ENCODE results near the gene P3H3. TPM values are rescaled to one million over a fixed set of nuclear protein-coding genes. Genes with fewer than 3 reads are reported as not detected.

P3H3 gene
- total RNA-seq, 1 experiment from 2014 or later = 25.6 TPM

DNA sequence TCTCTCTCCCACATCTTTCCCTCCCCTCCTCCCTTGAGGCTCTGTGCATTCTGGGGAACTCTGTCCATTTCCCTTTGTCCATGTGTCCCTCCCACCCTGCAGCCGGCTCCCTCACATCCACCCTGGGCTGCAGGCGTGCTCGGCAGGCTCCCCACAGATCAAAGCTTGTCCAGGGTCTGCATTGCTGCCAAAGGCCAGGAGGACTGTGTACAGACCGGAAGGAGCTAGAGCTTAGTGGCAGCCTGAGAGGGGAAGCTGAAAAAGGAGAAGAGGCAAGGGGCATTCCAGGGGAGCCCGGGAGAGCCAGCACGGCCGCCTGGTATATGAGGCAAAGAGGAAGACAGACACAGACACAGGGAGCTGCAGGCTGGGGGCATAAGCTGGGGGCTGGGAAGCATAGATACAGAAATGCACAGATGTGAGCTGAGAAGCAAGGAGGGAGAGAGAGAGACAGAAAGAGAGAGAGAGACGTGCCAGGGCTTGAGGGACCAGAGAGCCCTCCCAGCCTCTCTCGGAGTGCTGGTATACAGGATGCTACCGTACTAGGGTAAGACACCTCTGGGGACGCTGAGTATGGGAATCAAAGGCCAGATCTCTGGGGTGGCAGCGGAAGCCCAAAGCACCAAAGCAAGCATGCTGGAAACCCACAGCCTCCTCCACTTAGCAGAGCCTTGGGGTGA lies 35.5 kb upstream of the P3H3 start:
- no peaks in the 10 kb centered on the region for H3K27me3 ChIP-seq (replicated peaks; ENCODE audit: control insufficient read depth, insufficient read depth, low read length)
- H3K36me3 ChIP-seq (ENCODE audit: control insufficient read depth, insufficient read depth, low read length) = no peaks in the 10 kb centered on the region
- CTCF ChIA-PET = interaction anchor here (0.7 to 0.9 kb wide), 2 partner anchors 13 to 94 kb away, joined by 3 read pairs; no protein-coding TSS in a partner anchor
- no peak overlapping the region for H3K4me3 ChIP-seq (ENCODE audit: low read depth, low read length)
- H3K27me3 Mint-ChIP-seq (ENCODE audit: insufficient read depth, unreplicated experiment) = no peaks in the 10 kb centered on the region
- intact Hi-C loops (cut with micrococcal nuclease; ENCODE audit: unreplicated experiment) = no loop called here
- H3K4me1 ChIP-seq = no peaks in the 10 kb centered on the region
- H3K36me3 Mint-ChIP-seq (ENCODE audit: insufficient read depth, unreplicated experiment) = no peaks in the 10 kb centered on the region
- peaks cover 11% of the 10 kb centered on the region for H3K9me3 Mint-ChIP-seq (ENCODE audit: unreplicated experiment)
- no peak overlapping the region for H3K27ac Mint-ChIP-seq (ENCODE audit: unreplicated experiment)
- peaks cover 20% of the 10 kb centered on the region for H3K4me1 Mint-ChIP-seq (ENCODE audit: low read depth, unreplicated experiment)
- TF ChIP-seq, protein P1, sequence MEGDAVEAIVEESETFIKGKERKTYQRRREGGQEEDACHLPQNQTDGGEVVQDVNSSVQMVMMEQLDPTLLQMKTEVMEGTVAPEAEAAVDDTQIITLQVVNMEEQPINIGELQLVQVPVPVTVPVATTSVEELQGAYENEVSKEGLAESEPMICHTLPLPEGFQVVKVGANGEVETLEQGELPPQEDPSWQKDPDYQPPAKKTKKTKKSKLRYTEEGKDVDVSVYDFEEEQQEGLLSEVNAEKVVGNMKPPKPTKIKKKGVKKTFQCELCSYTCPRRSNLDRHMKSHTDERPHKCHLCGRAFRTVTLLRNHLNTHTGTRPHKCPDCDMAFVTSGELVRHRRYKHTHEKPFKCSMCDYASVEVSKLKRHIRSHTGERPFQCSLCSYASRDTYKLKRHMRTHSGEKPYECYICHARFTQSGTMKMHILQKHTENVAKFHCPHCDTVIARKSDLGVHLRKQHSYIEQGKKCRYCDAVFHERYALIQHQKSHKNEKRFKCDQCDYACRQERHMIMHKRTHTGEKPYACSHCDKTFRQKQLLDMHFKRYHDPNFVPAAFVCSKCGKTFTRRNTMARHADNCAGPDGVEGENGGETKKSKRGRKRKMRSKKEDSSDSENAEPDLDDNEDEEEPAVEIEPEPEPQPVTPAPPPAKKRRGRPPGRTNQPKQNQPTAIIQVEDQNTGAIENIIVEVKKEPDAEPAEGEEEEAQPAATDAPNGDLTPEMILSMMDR (IDR thresholded peaks at IDR 0.05; ENCODE audit: insufficient read depth in 1 of 2, low read depth in 1 of 2, low read length in 1 of 2, severe bottlenecking in 1 of 2, unreplicated experiment in 1 of 2) = no peak
- no peak for DNase-seq
- no TSS peak for BruUV-seq (replicated peaks)
- H3K4me3 Mint-ChIP-seq (ENCODE audit: unreplicated experiment) = no peak overlapping the region
- no peaks in the 10 kb centered on the region for H3K9me3 ChIP-seq
- POLR2A ChIA-PET = interaction anchor here (0.5 to 0.6 kb wide), 2 partner anchors 135 to 151 kb away, joined by 9 to 12 read pairs; partner anchors contain the start of gene C12orf57

DNA sequence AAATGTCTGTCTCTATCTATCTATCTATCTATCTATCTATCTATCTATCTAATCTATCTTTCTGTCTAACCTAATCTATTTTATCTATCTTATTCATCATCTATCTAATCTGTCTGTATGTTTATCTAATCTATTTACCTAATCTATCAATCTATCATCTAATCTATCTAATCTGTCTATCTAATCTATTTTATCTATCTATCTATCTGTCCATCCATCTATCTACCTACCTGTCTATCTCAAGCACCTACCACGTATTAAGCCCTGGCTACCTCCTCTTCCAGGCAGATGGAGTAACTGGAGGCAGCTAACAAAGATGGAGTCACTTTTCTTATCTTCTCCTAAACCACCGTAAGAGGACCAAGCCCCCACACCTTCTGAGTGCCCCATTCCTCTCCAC lies 33.1 kb upstream of the P3H3 start:
- no peaks in the 10 kb centered on the region for H3K27me3 Mint-ChIP-seq (ENCODE audit: insufficient read depth, unreplicated experiment)
- peaks cover 21% of the 10 kb centered on the region for H3K4me1 Mint-ChIP-seq (ENCODE audit: low read depth, unreplicated experiment)
- TF ChIP-seq, protein P1 (IDR thresholded peaks at IDR 0.05; ENCODE audit: insufficient read depth in 1 of 2, low read depth in 1 of 2, low read length in 1 of 2, severe bottlenecking in 1 of 2, unreplicated experiment in 1 of 2) = no peak
- ChIA-PET POLR2A (no interaction called here), CTCF (interaction anchor here (1.0 kb wide), 1 partner anchor 106 kb away, joined by 7 read pairs; the partner anchor contains the start of gene ZNF384)
- H3K4me3 ChIP-seq (ENCODE audit: low read depth, low read length) = no peak overlapping the region
- no peaks in the 10 kb centered on the region for H3K9me3 ChIP-seq
- no peaks in the 10 kb centered on the region for H3K4me1 ChIP-seq
- H3K27ac Mint-ChIP-seq (ENCODE audit: unreplicated experiment) = no peak overlapping the region
- intact Hi-C loops (cut with micrococcal nuclease; ENCODE audit: unreplicated experiment) = no loop called here
- no peaks in the 10 kb centered on the region for H3K36me3 ChIP-seq (ENCODE audit: control insufficient read depth, insufficient read depth, low read length)
- DNase-seq = no peak
- H3K4me3 Mint-ChIP-seq (ENCODE audit: unreplicated experiment) = no peak overlapping the region
- no peaks in the 10 kb centered on the region for H3K27me3 ChIP-seq (replicated peaks; ENCODE audit: control insufficient read depth, insufficient read depth, low read length)
- H3K9me3 Mint-ChIP-seq (ENCODE audit: unreplicated experiment) = peaks cover 11% of the 10 kb centered on the region
- no peaks in the 10 kb centered on the region for H3K36me3 Mint-ChIP-seq (ENCODE audit: insufficient read depth, unreplicated experiment)
- BruUV-seq (replicated peaks) = no TSS peak

DNA sequence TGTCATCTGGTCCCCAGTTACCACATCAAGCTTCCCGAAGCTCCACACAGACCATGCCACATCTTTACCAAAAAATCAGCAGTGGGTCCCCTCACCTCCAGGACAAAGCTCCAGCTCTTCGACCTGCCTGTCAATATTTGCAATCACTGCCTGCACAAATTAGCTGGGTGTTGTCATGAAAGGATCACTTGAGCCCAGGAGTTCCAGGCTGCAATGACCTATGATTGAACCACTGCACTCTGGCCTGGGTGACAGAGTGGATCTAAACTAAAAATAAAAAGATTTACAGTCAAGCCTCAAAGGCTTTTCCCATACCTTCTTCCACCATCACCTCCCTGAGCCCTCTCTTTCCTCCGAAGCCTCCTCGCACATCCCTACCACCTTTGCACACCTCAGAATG lies 31.6 kb upstream of the P3H3 start:
- no peak for DNase-seq
- POLR2A ChIA-PET = no interaction called here
- no peaks in the 10 kb centered on the region for H3K27me3 ChIP-seq (replicated peaks; ENCODE audit: control insufficient read depth, insufficient read depth, low read length)

More for the DNA sequence above, 31.6 kb upstream of the P3H3 start:
- CTCF ChIA-PET = no interaction called here
- TF ChIP-seq, protein P1 (IDR thresholded peaks at IDR 0.05; ENCODE audit: insufficient read depth in 1 of 2, low read depth in 1 of 2, low read length in 1 of 2, severe bottlenecking in 1 of 2, unreplicated experiment in 1 of 2) = no peak
- H3K4me1 ChIP-seq = no peaks in the 10 kb centered on the region
- no peaks in the 10 kb centered on the region for H3K36me3 Mint-ChIP-seq (ENCODE audit: insufficient read depth, unreplicated experiment)
- H3K9me3 ChIP-seq = no peaks in the 10 kb centered on the region
- H3K4me3 Mint-ChIP-seq (ENCODE audit: unreplicated experiment) = no peak overlapping the region
- no peaks in the 10 kb centered on the region for H3K27me3 Mint-ChIP-seq (ENCODE audit: insufficient read depth, unreplicated experiment)
- H3K27ac Mint-ChIP-seq (ENCODE audit: unreplicated experiment) = no peak overlapping the region
- H3K9me3 Mint-ChIP-seq (ENCODE audit: unreplicated experiment) = peaks cover 11% of the 10 kb centered on the region
- no TSS peak for BruUV-seq (replicated peaks)
- intact Hi-C loops (cut with micrococcal nuclease; ENCODE audit: unreplicated experiment) = no loop called here
- H3K4me3 ChIP-seq (ENCODE audit: low read depth, low read length) = no peak overlapping the region
- H3K4me1 Mint-ChIP-seq (ENCODE audit: low read depth, unreplicated experiment) = peaks cover 21% of the 10 kb centered on the region
- no peaks in the 10 kb centered on the region for H3K36me3 ChIP-seq (ENCODE audit: control insufficient read depth, insufficient read depth, low read length)
